DMS53 treated with DMSO at 0.1 percent for 48 hours (cell line): ENCODE measurements around the gene EIF3D.

Experiments used
- DNase-seq: peaks from one replicate; lab custom pipeline; 2025; ENCODE audit not compliant: unreplicated experiment; lab: John Stamatoyannopoulos, UW

EIF3D gene

DNA sequence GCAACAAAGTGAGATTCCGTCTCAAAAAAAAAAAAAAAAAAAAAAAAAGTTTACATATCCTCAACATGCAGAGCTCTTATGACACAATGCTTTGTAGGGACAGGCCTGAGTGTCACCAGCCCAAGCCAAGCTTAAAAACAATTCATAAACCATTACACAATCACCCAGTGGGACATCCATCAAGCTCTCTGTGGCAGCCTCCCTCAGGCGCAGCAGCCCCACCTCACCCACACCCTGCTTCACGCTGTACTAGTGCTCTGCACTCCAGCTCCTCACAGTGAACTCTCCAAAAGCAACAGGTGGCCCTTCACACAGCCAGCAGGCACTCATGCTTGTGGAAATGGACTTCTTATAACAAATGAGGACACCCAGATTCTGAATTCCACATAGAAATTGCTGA is 18.6 kb downstream of the EIF3D start:
- DNase-seq = no peak

DNA sequence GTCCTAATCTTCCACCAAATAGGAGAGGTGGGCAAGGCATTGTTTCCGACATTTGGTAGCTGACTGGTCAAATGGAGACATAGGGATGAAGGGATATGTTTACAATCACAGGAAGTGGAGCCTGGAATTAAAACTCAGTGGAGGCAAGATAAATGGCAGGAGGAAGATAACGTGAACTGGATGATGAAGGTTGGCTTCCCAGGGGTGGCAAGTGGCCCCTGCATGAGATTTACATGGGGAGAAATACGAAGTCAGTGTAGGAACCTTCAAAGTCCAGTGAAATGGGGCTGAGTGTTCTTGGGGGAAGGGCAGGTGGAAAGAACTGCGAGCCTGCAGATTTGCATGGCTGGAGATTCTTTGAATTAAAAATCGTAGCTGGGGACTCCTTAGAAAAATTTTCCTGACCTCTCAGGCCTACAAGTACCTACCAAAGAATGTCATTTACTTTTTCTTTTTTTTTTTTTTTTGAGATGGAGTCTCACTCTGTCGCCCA is 21.4 kb downstream of the EIF3D start:
- no peak for DNase-seq

DNA sequence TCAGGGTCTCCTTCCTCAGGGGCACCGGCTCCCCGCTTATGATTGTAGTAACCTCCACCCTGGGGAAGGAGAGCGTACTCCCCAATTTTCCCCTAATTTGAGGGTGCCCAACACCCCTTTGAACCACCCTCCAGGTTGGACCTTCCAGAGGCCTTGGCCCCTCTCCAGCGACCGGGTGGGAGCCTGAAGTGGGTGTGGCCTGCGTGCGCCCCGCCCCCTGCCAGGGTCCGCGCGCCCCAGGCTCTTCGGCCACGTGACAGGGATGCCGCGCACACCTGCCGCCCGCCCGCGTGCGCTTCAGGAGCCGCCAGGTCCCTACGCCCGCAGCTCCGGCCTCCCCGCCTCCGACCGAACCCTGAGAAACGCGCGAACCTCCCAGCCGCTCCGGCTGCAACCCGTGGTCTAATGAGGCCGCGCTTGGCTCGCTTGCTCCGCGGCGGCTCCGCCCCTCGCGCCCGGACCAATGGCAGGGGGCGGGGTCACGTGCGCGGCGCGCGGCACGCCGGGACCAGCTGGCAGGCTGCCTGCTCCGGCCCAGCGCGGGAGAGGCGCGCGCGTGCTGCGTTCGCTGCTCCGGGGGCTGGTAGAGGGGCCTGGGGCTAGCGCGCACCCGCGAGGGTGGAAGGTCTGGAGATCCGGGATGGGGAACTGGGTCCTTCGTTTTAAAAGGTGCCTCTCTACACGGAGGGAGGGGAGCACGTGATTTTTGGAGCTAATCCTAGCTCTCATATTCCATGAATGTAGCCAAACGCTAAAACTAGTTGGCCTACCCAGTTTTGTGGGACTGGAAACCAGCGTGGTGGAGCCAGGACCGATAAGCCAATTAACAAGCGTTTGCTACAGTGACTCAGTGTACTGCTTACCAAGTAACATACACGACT is 22.1 kb downstream of the EIF3D start, which contains the start of gene FOXRED2:
Gene FOXRED2 (minus strand): TSS at position 404 of the 881 bp plus-strand sequence. CDS start 618 bp downstream, outside the sequence.
- DNase-seq = peak; percentile 37

- no peak for DNase-seq
Observed at GRCh38 chr22:36505998-36506635, 22.8 kb downstream of the EIF3D start.

DNA sequence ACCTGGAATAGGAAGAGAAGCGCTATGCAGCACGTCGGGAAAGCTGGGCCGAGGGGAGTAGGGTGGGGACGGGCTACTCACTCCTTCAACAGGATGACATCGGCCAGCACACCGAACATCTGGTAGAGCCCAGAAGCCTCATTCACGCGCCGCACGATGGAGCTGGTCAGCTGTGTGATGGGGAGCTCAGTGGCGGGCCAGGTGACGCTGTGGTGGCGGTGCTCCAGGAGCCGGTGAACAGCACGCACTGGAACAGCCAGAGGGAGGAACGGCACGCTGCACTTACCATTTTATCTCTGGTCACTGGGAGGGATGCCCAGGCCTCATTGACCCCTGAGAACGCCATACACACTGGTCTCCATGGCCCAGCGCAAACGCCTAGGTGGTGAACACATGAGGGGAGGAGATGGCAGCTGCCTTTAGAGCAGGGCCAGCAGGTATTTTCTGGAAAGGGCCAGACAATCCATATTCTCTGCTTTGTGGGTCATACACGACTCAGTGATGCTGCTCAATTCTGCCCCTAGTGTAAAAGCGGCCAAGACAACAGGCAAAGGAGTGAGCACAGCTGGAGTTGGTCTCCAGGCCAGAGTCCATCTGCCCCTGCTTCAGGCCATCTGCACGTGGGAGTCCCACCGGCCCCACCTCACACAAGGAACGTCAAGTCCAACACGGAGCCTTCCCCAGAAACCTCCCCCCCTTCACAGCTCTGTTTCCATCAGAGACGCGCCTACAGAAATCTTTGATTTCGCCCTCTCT is 30.9 kb downstream of the EIF3D start:
- DNase-seq = no peak

DNA sequence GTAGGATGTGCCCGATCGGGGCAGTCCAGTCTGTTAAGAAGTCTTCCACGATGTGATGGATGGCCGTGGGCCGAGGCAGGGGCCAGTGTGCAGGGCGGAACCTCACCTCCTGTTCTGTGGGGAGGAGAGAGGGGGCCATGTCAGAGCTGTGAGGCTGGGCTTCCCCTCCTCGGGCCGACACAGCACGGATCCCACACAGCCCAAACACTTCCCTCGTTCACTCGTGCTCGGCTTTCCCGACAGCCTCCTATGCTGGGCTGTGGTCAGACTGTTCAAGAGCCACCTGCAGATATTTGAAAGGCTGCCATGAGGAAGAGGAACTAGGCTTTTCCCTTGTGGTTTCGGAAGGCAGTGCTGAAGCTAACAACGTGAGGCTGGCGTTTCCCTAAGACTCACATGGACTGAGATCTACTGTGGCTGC is 35.3 kb downstream of the EIF3D start:
- DNase-seq = no peak

DNA sequence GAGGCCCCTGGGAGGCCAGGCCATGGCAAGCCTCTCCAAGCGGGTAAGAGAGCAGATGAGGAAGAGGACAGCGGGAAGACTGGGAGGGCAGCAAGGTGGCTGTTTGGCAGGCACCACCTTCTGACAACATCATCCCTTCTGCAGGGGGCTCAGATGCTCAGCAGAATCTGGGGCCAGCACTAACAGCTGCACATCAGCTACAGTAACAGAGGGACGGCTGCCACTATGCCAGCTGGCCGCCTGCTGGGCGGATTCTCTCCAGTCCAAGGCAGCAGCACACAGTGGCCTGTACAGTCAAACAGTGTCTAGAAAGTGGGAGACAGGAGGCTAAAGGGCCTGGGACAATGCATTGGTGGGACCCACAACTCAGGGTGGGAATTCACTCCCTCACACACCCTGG is 36.9 kb downstream of the EIF3D start:
- DNase-seq = no peak

DNA sequence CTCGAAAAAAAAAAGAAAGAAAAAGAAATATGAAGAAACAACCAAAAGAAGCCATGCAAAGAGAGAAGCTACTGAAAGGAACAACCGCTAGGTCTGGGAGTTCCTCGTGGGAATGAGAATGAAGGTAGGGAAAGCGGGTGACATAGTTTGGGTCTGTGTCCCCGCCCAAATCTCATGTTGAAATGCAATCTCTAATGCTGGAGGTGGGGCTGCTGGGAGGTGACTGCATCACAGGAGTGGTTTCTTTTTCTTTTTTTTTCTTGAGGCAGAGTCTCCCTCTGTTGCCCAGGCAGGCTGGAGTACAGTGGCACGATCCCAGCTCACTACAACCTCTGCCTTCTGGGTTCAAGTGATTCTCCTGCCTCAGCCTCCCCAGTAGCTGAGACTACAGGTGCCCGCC is 37.8 kb downstream of the EIF3D start:
- DNase-seq = no peak

DNA sequence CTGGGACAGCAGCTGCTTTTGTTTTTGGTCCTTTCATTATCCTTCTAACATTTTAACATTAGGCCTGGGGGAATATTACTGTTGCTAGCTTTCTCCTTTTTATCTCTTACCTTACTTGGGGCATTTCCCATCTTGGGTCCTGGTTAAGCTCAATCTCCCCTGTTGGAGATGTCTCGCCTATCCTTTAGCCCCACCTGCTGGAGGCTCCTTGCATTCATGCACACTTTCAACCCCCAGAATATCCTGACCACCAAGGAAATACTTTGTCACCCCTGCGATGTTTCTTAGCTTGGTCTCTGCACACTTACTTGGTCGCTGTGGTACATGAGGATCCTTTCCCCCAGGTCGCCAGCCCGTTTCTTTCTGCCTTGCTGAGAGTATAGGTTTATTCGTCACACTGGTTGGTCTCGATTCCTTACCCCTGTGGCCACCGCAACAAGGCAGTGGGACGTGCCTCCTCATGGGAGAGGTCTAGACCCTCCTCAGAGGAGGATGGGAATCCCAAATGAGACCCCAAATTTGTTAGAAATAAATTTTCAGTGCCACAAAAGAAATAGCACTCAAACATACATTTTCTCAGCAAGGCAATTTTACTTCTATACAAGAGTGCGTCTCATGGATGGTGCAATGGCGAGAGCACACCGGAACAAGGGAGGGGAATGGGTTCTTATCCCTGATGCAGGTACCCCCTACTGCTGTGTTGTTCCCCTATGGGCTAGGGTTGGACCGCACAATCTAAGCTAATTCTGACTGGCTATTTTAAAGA is 42.2 kb downstream of the EIF3D start:
- DNase-seq = no peak

DNA sequence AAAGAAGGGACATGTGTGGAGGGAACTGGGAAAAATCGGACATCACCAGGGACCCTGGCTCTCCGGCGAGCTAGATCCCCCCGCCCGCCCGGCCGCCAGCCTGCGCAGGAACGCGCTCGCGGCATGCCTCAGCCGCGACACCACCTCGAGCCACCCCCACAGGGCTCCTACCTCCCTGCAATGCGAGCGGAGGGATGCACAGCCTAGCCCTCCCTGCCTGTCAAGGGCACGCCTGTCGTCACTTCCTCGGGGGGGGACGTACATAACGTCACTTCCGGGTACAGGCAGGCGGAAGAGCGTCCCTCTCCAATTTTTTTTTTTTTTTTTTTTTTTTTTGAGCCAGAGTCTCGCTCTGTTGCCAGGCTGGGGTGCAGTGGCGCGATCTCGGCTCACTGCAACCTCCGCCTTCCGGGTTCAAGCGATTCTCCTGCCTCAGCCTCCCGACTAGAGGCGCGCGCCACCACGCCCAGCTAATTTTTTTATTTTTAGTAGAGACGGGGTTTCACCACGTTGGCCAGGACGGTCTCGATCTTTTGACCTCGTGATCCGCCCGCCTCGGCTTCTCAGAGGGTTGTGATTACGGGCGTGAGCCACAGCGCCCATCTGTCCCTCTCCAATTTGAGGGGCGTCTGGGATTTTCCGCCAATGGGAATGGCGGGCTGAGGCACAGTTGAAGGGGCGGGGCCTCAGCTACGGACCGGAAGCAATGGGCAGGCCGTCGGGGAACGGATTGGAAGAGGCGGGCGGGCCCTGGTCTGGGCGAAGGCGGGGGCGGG is 47.4 kb downstream of the EIF3D start, which contains the start of gene TXN2:
Gene TXN2 (minus strand): TSS at position 248 of the 776 bp plus-strand sequence. CDS start 803 bp downstream, outside the sequence.
- DNase-seq = peak; percentile 60

GRCh38 chr22:36480941-36481392 is 48.0 kb downstream of the EIF3D start:
- no peak for DNase-seq

DNA sequence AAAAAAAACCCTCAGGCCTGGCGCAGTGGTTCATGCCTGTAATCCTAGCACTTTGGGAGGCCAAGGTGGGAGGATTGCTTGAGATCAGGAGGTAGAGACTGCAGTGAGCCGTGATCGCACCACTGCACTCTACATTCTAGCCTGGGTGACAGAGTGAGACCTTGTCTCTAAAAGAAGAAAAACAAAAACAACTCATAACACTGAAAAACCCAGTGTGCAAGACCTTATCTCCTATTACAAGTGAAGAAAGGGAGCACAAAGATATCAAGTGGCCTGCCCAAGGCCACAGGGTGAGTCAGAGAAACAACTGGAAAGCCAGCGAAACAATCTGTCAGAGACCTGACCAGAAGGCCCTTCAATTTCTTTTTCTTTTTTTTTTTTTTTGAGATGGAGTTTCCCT is 50.0 kb downstream of the EIF3D start:
- DNase-seq = no peak

- DNase-seq = no peak
Observed at GRCh38 chr22:36475341-36475740, 53.6 kb downstream of the EIF3D start.

- no peak for DNase-seq
Observed at GRCh38 chr22:36472689-36473088, 56.3 kb downstream of the EIF3D start.

DNA sequence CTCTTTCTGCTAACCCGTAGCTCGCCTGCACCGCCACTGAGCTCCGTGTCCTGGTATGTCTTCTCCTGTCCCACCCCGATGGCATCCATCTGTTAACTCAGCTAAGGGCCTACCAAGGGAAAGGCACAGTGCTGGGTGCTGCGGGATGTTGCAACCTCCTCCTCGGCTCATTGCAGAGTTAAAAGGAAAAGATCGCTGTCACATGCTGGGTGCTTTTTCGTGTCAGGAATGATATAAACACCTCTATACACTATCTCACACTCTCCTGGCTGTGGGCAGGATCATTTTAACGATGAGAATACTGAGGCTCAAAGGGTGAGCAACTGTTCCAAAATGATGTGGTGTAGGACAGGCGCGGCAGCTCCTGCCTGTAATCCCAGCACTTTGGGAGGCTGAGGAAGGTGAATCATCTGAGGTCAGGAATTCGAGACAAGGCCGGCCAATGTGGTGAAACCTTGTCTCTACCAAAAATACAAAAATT is 57.6 kb downstream of the EIF3D start:
- DNase-seq = no peak

DNA sequence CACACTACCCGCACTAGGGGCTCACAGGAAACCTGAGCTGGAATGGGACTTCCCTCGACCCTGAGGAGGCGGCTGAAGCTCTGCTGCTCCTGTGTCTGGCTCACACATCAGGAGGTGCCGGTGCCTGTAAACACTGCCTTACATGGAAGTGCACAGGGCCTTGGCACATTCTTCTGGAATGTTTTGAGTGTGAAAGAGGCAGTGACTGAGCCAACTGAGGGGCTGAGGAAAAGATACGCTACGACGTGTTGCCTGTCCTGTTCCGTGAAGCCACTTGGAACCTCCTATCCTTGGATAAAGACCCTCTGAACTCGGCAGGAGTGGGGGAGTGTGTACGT is 58.0 kb downstream of the EIF3D start:
- DNase-seq = no peak

DNA sequence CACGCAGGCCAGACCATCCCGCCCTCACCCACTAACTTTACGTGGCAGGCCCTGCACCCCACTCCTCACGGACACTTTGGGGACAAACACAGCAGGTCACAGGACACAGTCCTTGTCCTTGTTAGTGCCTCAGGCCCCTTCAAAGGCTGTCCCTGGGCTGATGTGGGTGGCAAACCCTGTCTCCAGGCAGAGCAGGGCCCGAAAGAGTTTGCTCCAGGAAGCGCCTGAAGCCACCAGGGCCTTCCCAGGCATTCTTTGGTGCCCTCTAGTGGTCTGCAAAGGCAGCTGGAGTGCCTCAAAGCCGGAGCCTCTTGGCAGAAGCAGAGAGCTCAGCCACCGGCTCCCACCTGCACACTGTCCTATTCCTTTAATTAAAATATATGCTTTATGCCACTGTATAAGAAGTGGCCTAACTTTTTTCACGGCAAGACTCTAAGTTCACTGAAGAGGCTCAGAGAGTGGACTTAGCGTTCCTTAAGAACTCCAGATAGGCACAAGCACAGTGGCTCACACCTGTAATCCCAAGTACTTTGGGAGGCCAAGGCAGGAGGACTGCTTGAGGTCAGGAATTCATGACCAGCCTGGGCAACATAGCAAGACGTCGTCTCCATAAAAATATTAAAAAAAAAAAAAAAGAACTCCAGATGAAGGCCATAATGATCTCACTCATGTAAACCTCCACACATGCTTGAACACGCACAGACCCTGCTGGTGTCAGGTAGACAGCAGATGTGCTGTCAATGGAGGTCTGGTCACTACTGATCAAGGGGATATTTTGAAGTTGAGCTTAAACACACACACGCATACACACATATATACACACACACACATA is 58.6 kb downstream of the EIF3D start:
- peak; percentile 20 for DNase-seq

DNA sequence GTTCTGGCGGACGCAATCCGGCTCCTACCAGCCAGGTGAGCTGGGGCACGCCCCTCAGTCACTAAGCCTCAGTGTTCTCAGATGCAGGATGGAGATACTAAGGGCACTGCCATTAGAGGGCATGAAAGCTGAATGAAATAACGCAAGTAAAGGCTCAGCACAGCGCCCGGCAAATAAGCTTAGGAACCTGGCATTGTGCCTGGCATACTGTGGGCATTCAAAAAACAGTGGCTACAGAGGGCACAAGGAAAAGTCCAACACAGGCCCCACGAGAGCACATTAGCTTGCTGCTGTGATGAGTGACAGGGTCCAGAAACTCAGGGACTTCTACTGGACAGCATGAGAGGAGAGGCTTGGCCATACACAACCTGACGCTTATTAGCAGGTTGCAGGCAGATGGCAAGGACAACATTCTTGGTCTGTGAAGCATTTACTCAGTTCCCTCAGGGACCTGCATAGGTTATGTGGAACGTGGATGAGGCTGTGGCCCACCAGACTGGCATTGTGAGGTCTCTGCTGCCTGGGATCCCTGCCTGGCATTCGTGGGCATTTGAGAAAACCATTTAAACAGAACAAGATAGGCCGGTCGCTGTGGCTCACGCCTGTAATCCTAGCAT is 59.8 kb downstream of the EIF3D start:
- DNase-seq = no peak
